ENCODE measurements around the gene FAM210B.

DNA sequence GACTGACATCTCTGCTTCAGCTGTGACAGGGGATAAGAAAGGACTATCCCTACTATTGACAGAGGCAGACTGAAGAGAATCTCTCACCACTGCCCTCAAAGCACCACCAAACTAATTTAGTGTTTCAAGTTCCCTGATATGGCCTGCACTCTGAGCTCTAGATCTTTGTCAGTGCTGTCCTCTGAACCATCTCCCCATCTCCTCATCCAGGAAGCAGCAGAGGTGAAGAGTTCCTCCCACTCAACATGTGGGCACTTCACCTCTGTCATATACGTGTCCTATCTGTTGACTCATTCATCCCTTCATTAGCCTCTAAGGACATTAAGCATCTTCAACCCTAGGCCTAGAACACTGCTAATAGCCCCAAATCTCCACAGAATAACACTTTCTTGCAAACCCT lies 14.1 kb downstream of the FAM210B start:
- TF ChIP-seq, protein P1, sequence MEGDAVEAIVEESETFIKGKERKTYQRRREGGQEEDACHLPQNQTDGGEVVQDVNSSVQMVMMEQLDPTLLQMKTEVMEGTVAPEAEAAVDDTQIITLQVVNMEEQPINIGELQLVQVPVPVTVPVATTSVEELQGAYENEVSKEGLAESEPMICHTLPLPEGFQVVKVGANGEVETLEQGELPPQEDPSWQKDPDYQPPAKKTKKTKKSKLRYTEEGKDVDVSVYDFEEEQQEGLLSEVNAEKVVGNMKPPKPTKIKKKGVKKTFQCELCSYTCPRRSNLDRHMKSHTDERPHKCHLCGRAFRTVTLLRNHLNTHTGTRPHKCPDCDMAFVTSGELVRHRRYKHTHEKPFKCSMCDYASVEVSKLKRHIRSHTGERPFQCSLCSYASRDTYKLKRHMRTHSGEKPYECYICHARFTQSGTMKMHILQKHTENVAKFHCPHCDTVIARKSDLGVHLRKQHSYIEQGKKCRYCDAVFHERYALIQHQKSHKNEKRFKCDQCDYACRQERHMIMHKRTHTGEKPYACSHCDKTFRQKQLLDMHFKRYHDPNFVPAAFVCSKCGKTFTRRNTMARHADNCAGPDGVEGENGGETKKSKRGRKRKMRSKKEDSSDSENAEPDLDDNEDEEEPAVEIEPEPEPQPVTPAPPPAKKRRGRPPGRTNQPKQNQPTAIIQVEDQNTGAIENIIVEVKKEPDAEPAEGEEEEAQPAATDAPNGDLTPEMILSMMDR (IDR thresholded peaks at IDR 0.05; ENCODE audit: low read depth, low read length, poor library complexity, severe bottlenecking), result no peak
- TF ChIP-seq EZH2phosphoT487 (IDR thresholded peaks at IDR 0.05; ENCODE audit: borderline replicate concordance, low read length), result no peak
